GM18861 (cell line): ENCODE data around the gene RNF227.

Experiments
- ATAC-seq: cut with Tn5 transposase; IDR thresholded peaks from one replicate; pipeline ENCODE4 v1.9.1; 2021; ENCODE audit not compliant: unreplicated experiment

Gene RNF227

GRCh38 chr17:7930841-7931631, 14.9 kb upstream of the RNF227 start:
- ATAC-seq = no peak

- no peak for ATAC-seq
Observed at GRCh38 chr17:7929158-7930023, 13.3 kb upstream of the RNF227 start, which contains the start of gene KCNAB3. Gene KCNAB3, minus strand, starts transcription at chr17:7929856. Its CDS starts 421 bp downstream, at chr17:7929435.

- ATAC-seq = no peak
Observed at GRCh38 chr17:7927596-7927995, 11.5 kb upstream of the RNF227 start.

GRCh38 chr17:7922845-7923628, 6.9 kb upstream of the RNF227 start:
- ATAC-seq = no peak

GRCh38 chr17:7922269-7922844, 6.3 kb upstream of the RNF227 start:
- no peak for ATAC-seq

GRCh38 chr17:7916808-7917207, 719 bp upstream of the RNF227 start:
- ATAC-seq = no peak

GRCh38 chr17:7916385-7916682, 245 bp upstream of the RNF227 start:
- ATAC-seq = no peak

- ATAC-seq = no peak
Observed at GRCh38 chr17:7915179-7915610, 894 bp downstream of the RNF227 start.

GRCh38 chr17:7912927-7913524, 3.1 kb downstream of the RNF227 start:
- ATAC-seq = no peak

- ATAC-seq = no peak
Observed at GRCh38 chr17:7911116-7911515, 5.0 kb downstream of the RNF227 start.

- no peak for ATAC-seq
Observed at GRCh38 chr17:7910711-7911110, 5.4 kb downstream of the RNF227 start.

GRCh38 chr17:7910281-7910680, 5.8 kb downstream of the RNF227 start:
- no peak for ATAC-seq

- no peak for ATAC-seq
Observed at GRCh38 chr17:7909089-7909488, 7.0 kb downstream of the RNF227 start.

- ATAC-seq = no peak
Observed at GRCh38 chr17:7903154-7904103, 12.7 kb downstream of the RNF227 start.

- no peak for ATAC-seq
Observed at GRCh38 chr17:7897773-7898172, 18.3 kb downstream of the RNF227 start.

GRCh38 chr17:7897090-7897489, 19.0 kb downstream of the RNF227 start:
- no peak for ATAC-seq

- ATAC-seq = no peak
Observed at GRCh38 chr17:7894866-7895265, 21.2 kb downstream of the RNF227 start.

GRCh38 chr17:7894226-7894625, 21.9 kb downstream of the RNF227 start:
- ATAC-seq = no peak

GRCh38 chr17:7893187-7893880, 22.8 kb downstream of the RNF227 start:
- ATAC-seq = no peak
